Mucosa of descending colon (tissue), 3 donors: ENCODE data around the gene ANO1. TPM values are rescaled to one million over a fixed set of nuclear protein-coding genes. Genes with fewer than 3 reads are reported as not detected.
"Not testable (repeated sequence)": the region's sequence is repeated elsewhere in the genome, so short reads cannot be mapped to it uniquely, and the experiment has no call there.

Experiments
- ATAC-seq: fragments of 200-7000 bp; cut with Tn5 transposase; one replicate; pipeline ENCODE4 v1.9.1; 2020; ENCODE audit warnings: mild to moderate bottlenecking, moderate library complexity
- DNase-seq, 3 donors: peaks; one replicate each; pipeline ENCODE4 v3.0.0-alpha.2; 2020
- H3K36me3 ChIP-seq: fragments of 200-600 bp; one replicate; pipeline ENCODE4 v1.8.0; 2021; ENCODE audit warnings: low read depth, mild to moderate bottlenecking
- H3K4me1 ChIP-seq: fragments of 200-600 bp; one replicate; pipeline ENCODE4 v1.8.0; 2021; ENCODE audit warnings: low read depth, mild to moderate bottlenecking
- H3K4me3 ChIP-seq: fragments of 200-600 bp; one replicate; pipeline ENCODE4 v1.8.0; 2021; ENCODE audit warnings: mild to moderate bottlenecking
- H3K9me3 ChIP-seq: fragments of 200-600 bp; one replicate; pipeline ENCODE4 v1.8.0; 2021; ENCODE audit warnings: mild to moderate bottlenecking
- CTCF ChIP-seq: fragments of 200-600 bp; IDR thresholded peaks from one replicate; pipeline ENCODE4 v1.8.0; 2022; ENCODE audit warnings: antibody characterized with exemption, mild to moderate bottlenecking
- intact Hi-C, 2 donors: fragments of 100-400 bp; cut with DNase I in 1 of 2; cut with micrococcal nuclease in 1 of 2; formaldehyde crosslinking; loops; one replicate each; pipeline versions ENCODE4 v1.11.0 to v1.11.1; 2022; cut with DNase I, micrococcal nuclease
- total RNA-seq, 3 donors: library from RNA; stranded (reverse); fragmentation: NEBNext Ultra II Directional in 2 of 3; extraction: Animal tissue kit (Norgen Biotek cat#: 25700) in 2 of 3; gene quantifications; one replicate each; pipeline versions ENCODE4 v1.2.1 to v1.2.4, GENCODE V29; 2021 to 2023
- donor health status: DM: no; HTN: no; CAD: no; lungs with moderate emphysema.
- donor health status: DM: no; HTN: no; CAD: no.
- donor health status: DM: no; HTN: yes; CAD: no.

ANO1 gene
- total RNA-seq, 3 donors from 2014 or later: 10.7 to 26.6 (median 11.8) TPM

GRCh38 chr11:70194792-70195791 lies 117.0 kb downstream of the ANO1 start:
- intact Hi-C loops: loop anchor here (5.0 to 10.0 kb wide), 5 partner anchors 273 to 510 kb away; no protein-coding TSS in a partner anchor
- Histone ChIP-seq H3K4me1 (no peaks in the 10 kb centered on the region), H3K36me3 (no peaks in the 10 kb centered on the region), H3K9me3 (no peaks in the 10 kb centered on the region), H3K4me3 (no peak overlapping the region)
- DNase-seq (no peak), ATAC-seq (no peak)
- TF ChIP-seq CTCF: no peak

GRCh38 chr11:70200212-70200844 lies 122.2 kb downstream of the ANO1 start:
- Histone ChIP-seq H3K4me3 (no peak overlapping the region), H3K36me3 (no peaks in the 10 kb centered on the region), H3K9me3 (peaks cover 2% of the 10 kb centered on the region), H3K4me1 (peaks cover 13% of the 10 kb centered on the region)
- intact Hi-C loops: loop anchor here in 1 of 2 donors (10.0 kb wide), 1 partner anchor 64 kb away; no protein-coding TSS in a partner anchor
- no peak for TF ChIP-seq CTCF
- DNase-seq: no peak
- ATAC-seq: no peak

- intact Hi-C loops: loop anchor here in 1 of 2 donors (10.0 kb wide), 1 partner anchor 64 kb away; no protein-coding TSS in a partner anchor
- not testable (repeated sequence) for DNase-seq, H3K4me3 ChIP-seq, H3K36me3 ChIP-seq, ATAC-seq, H3K9me3 ChIP-seq
- peaks cover 16% of the 10 kb centered on the region for H3K4me1 ChIP-seq
Measured at GRCh38 chr11:70201047-70201446, 122.9 kb downstream of the ANO1 start.

- H3K4me3 ChIP-seq: peak overlapping the region; percentile 69
- peaks cover 2% of the 10 kb centered on the region for H3K9me3 ChIP-seq
- peaks cover 5% of the 10 kb centered on the region for H3K36me3 ChIP-seq
- DNase-seq: peak in 1 of 3 donors; percentile 41
- TF ChIP-seq CTCF: no peak
- intact Hi-C loops: loop anchor here in 1 of 2 donors (10.0 kb wide), 1 partner anchor 63 kb away; no protein-coding TSS in a partner anchor
- H3K4me1 ChIP-seq: peaks cover 16% of the 10 kb centered on the region
- no peak for ATAC-seq
Measured at GRCh38 chr11:70201882-70202861, 124.1 kb downstream of the ANO1 start.

GRCh38 chr11:70202920-70203750 lies 125.0 kb downstream of the ANO1 start, which contains the start of gene FADD:
FADD (plus strand) TSS chr11:70203296; CDS start chr11:70203460, 164 bp downstream.
- intact Hi-C loops: loop anchor here in 1 of 2 donors (10.0 kb wide), 1 partner anchor 62 kb away; no protein-coding TSS in a partner anchor
- Histone ChIP-seq H3K4me3 (peak within 1 kb of the TSS; percentile 69), H3K36me3 (peaks cover 5% of the 10 kb centered on the region), H3K9me3 (peaks cover 2% of the 10 kb centered on the region), H3K4me1 (peaks cover 16% of the 10 kb centered on the region)
- no peak for TF ChIP-seq CTCF
- ATAC-seq (peak; percentile 88), DNase-seq (peak; percentile 93 to 95 (median 95))
